HepG2 (cell line): Measurements from ENCODE around the gene VEGFA. TPM values are rescaled to one million over a fixed set of nuclear protein-coding genes. Genes with fewer than 3 reads are reported as not detected.
A peak's percentile ranks its signal among the peaks of the same experiment; 100 is the strongest.

Source experiments
- ARNTL ChIP-seq: sonication (generic); formaldehyde crosslinking; IDR thresholded peaks from 2 replicates; pipeline ENCODE4 v1.4.0; 2020; ENCODE audit warnings: mild to moderate bottlenecking, missing genetic modification reagents
- ATF1 ChIP-seq: IDR thresholded peaks from 2 replicates; pipeline ENCODE4 v1.6.1; 2016; ENCODE audit warnings: mild to moderate bottlenecking, control low read depth
- CBX2 ChIP-seq, 2 experiments: fragments of 200-600 bp in 1 of 2; sonication (generic); formaldehyde crosslinking in 1 of 2; IDR thresholded peaks; 2 replicates each; pipeline versions ENCODE4 v1.7.0 to v1.8.1; 2018 to 2022; ENCODE audit warnings: low read depth in 2 of 2, low read length in 1 of 2, mild to moderate bottlenecking in 1 of 2, missing genetic modification reagents in 1 of 2
- FOXC1 ChIP-seq: sonication (generic); formaldehyde crosslinking; IDR thresholded peaks from 2 replicates; pipeline ENCODE4 v1.8.0; 2022; ENCODE audit warnings: mild to moderate bottlenecking, missing genetic modification reagents, borderline replicate concordance
- HDAC6 ChIP-seq: fragments of 200-600 bp; sonication (generic); IDR thresholded peaks from 2 replicates; pipeline ENCODE4 v1.7.0; 2017; ENCODE audit warnings: mild to moderate bottlenecking, antibody characterized with exemption, low read length, low read depth
- HNRNPL ChIP-seq: fragments of 200-400 bp; formaldehyde crosslinking; IDR thresholded peaks from 2 replicates; pipeline ENCODE4 v1.6.1; 2017; ENCODE audit warnings: mild to moderate bottlenecking, low read depth, low read length
- PITX1 ChIP-seq: sonication (generic); formaldehyde crosslinking; IDR thresholded peaks from 2 replicates; pipeline ENCODE4 v1.5.1; 2020; ENCODE audit warnings: mild to moderate bottlenecking, missing genetic modification reagents
- RORA ChIP-seq: sonication (generic); formaldehyde crosslinking; IDR thresholded peaks from 2 replicates; pipeline ENCODE4 v1.5.0; 2020; ENCODE audit warnings: mild to moderate bottlenecking, missing genetic modification reagents, moderate library complexity
- SNAPC2 ChIP-seq: sonication (generic); formaldehyde crosslinking; IDR thresholded peaks from 2 replicates; pipeline ENCODE4 v1.8.1; 2022; ENCODE audit warnings: mild to moderate bottlenecking, missing genetic modification reagents
- ZNF501 ChIP-seq: sonication (generic); formaldehyde crosslinking; IDR thresholded peaks from 2 replicates; pipeline ENCODE4 v1.5.1; 2020; ENCODE audit warnings: mild to moderate bottlenecking, moderate library complexity, missing genetic modification reagents
- ZNF775 ChIP-seq: sonication (generic); formaldehyde crosslinking; IDR thresholded peaks from 2 replicates; pipeline ENCODE4 v1.4.0; 2020; ENCODE audit warnings: missing genetic modification reagents, mild to moderate bottlenecking, moderate library complexity, borderline replicate concordance
- ZNF792 ChIP-seq: IDR thresholded peaks from 2 replicates; pipeline ENCODE4 v1.6.1; 2016
- polyA plus RNA-seq, 8 experiments: library from polyadenylated mRNA; depleted of rRNA in 3 of 8; stranded (reverse) in 7 of 8; unstranded in 1 of 8; fragments of >200 nt; fragmentation: Illumina TruSeq in 4 of 8; extraction: Trizol in 4 of 8; gene quantifications; 2 replicates each; pipeline versions ENCODE4 v1.2.1 to v1.2.3, GENCODE V29; 2011 to 2016; ENCODE audit warnings: low read depth in 4 of 8, missing spikeins in 1 of 8, mixed read lengths in 1 of 8; ENCODE audit not compliant: insufficient read depth in 1 of 8
- total RNA-seq, 5 experiments: library from RNA; depleted of rRNA; stranded (reverse); fragments of >200 nt; fragmentation: Illumina TruSeq; extraction: Trizol; gene quantifications; 2 replicates each; pipeline ENCODE4 v1.2.3, GENCODE V29; 2016; ENCODE audit warnings: low read depth in 1 of 5
- TF ChIP-seq, protein P1 (sequence below): IDR thresholded peaks from 2 replicates; pipeline ENCODE4 v1.6.1; 2016
- TF ChIP-seq, protein P2 (sequence below): sonication (generic); formaldehyde crosslinking; IDR thresholded peaks from 2 replicates; pipeline ENCODE4 v1.5.0; 2020; ENCODE audit warnings: missing genetic modification reagents, mild to moderate bottlenecking, borderline replicate concordance
- TF ChIP-seq, protein P3 (sequence below): sonication (generic); formaldehyde crosslinking; IDR thresholded peaks from 2 replicates; pipeline ENCODE4 v1.8.0; 2022; ENCODE audit warnings: low read depth, missing genetic modification reagents
- TF ChIP-seq, protein P4 (sequence below): sonication (generic); formaldehyde crosslinking; conservative IDR thresholded peaks from 2 replicates; pipeline ENCODE4 v1.4.0; 2020; ENCODE audit warnings: missing genetic modification reagents
- TF ChIP-seq, protein P5 (sequence below): sonication (generic); formaldehyde crosslinking; conservative IDR thresholded peaks from 2 replicates; pipeline ENCODE4 v1.4.0; 2020; ENCODE audit warnings: missing genetic modification reagents
- TF ChIP-seq, protein P6 (sequence below): sonication (generic); formaldehyde crosslinking; IDR thresholded peaks from 2 replicates; pipeline ENCODE4 v1.4.0; 2020; ENCODE audit warnings: missing genetic modification reagents

Gene VEGFA
- total and polyA plus RNA-seq, 2 of the 13 experiments (the other 11 are each of a cell fraction or from before 2014, with no cell fraction given), result 68.1 to 629 TPM

DNA sequence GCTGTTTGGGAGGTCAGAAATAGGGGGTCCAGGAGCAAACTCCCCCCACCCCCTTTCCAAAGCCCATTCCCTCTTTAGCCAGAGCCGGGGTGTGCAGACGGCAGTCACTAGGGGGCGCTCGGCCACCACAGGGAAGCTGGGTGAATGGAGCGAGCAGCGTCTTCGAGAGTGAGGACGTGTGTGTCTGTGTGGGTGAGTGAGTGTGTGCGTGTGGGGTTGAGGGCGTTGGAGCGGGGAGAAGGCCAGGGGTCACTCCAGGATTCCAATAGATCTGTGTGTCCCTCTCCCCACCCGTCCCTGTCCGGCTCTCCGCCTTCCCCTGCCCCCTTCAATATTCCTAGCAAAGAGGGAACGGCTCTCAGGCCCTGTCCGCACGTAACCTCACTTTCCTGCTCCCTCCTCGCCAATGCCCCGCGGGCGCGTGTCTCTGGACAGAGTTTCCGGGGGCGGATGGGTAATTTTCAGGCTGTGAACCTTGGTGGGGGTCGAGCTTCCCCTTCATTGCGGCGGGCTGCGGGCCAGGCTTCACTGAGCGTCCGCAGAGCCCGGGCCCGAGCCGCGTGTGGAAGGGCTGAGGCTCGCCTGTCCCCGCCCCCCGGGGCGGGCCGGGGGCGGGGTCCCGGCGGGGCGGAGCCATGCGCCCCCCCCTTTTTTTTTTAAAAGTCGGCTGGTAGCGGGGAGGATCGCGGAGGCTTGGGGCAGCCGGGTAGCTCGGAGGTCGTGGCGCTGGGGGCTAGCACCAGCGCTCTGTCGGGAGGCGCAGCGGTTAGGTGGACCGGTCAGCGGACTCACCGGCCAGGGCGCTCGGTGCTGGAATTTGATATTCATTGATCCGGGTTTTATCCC lies at the start of gene VEGFA (continued):
- TF ChIP-seq, protein P1, sequence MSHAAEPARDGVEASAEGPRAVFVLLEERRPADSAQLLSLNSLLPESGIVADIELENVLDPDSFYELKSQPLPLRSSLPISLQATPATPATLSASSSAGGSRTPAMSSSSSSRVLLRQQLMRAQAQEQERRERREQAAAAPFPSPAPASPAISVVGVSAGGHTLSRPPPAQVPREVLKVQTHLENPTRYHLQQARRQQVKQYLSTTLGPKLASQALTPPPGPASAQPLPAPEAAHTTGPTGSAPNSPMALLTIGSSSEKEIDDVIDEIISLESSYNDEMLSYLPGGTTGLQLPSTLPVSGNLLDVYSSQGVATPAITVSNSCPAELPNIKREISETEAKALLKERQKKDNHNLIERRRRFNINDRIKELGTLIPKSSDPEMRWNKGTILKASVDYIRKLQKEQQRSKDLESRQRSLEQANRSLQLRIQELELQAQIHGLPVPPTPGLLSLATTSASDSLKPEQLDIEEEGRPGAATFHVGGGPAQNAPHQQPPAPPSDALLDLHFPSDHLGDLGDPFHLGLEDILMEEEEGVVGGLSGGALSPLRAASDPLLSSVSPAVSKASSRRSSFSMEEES (CRISPR knock-in tag), result peak; percentile 40; the same call in 1 of the 2 replicates
- no peak for TF ChIP-seq ATF1 (CRISPR knock-in tag)
- TF ChIP-seq PITX1 (CRISPR knock-in tag), result no peak; the same call in none of the 2 replicates
- TF ChIP-seq, protein P2, sequence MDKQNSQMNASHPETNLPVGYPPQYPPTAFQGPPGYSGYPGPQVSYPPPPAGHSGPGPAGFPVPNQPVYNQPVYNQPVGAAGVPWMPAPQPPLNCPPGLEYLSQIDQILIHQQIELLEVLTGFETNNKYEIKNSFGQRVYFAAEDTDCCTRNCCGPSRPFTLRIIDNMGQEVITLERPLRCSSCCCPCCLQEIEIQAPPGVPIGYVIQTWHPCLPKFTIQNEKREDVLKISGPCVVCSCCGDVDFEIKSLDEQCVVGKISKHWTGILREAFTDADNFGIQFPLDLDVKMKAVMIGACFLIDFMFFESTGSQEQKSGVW (CRISPR knock-in tag), result peak; percentile 87; the same call in 1 of the 2 replicates
- 0 out of 2 replicates have a peak, but pooled peaks have one; percentile 60 for TF ChIP-seq ZNF775
- TF ChIP-seq HDAC6, result no peak
- TF ChIP-seq, protein P3, sequence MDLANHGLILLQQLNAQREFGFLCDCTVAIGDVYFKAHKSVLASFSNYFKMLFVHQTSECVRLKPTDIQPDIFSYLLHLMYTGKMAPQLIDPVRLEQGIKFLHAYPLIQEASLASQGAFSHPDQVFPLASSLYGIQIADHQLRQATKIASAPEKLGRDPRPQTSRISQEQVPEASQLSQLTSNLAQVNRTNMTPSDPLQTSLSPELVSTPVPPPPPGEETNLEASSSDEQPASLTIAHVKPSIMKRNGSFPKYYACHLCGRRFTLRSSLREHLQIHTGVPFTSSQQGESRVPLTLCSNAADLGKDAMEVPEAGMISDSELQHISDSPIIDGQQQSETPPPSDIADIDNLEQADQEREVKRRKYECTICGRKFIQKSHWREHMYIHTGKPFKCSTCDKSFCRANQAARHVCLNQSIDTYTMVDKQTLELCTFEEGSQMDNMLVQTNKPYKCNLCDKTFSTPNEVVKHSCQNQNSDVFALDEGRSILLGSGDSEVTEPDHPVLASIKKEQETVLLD (CRISPR knock-in tag), result 0 out of 2 replicates have a peak, but pooled peaks have one; percentile 16
- no peak for TF ChIP-seq RORA (CRISPR knock-in tag)
- TF ChIP-seq ZNF501 (CRISPR knock-in tag), result peak; percentile 66
- peak; percentile 85 for TF ChIP-seq HNRNPL
- TF ChIP-seq, protein P4, sequence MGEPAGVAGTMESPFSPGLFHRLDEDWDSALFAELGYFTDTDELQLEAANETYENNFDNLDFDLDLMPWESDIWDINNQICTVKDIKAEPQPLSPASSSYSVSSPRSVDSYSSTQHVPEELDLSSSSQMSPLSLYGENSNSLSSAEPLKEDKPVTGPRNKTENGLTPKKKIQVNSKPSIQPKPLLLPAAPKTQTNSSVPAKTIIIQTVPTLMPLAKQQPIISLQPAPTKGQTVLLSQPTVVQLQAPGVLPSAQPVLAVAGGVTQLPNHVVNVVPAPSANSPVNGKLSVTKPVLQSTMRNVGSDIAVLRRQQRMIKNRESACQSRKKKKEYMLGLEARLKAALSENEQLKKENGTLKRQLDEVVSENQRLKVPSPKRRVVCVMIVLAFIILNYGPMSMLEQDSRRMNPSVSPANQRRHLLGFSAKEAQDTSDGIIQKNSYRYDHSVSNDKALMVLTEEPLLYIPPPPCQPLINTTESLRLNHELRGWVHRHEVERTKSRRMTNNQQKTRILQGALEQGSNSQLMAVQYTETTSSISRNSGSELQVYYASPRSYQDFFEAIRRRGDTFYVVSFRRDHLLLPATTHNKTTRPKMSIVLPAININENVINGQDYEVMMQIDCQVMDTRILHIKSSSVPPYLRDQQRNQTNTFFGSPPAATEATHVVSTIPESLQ, result 0 out of 2 replicates have a peak, but pooled peaks have one; percentile 78
- TF ChIP-seq, protein P5, sequence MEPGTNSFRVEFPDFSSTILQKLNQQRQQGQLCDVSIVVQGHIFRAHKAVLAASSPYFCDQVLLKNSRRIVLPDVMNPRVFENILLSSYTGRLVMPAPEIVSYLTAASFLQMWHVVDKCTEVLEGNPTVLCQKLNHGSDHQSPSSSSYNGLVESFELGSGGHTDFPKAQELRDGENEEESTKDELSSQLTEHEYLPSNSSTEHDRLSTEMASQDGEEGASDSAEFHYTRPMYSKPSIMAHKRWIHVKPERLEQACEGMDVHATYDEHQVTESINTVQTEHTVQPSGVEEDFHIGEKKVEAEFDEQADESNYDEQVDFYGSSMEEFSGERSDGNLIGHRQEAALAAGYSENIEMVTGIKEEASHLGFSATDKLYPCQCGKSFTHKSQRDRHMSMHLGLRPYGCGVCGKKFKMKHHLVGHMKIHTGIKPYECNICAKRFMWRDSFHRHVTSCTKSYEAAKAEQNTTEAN (CRISPR knock-in tag), result no peak; the same call in 1 of the 2 replicates
- no peak for TF ChIP-seq CBX2 (IDR thresholded peaks at IDR 0.05; ENCODE audit: low read depth, low read length)
- TF ChIP-seq CBX2 (CRISPR knock-in tag; IDR thresholded peaks at IDR 0.05; ENCODE audit: low read depth), result no peak
- TF ChIP-seq, protein P6, sequence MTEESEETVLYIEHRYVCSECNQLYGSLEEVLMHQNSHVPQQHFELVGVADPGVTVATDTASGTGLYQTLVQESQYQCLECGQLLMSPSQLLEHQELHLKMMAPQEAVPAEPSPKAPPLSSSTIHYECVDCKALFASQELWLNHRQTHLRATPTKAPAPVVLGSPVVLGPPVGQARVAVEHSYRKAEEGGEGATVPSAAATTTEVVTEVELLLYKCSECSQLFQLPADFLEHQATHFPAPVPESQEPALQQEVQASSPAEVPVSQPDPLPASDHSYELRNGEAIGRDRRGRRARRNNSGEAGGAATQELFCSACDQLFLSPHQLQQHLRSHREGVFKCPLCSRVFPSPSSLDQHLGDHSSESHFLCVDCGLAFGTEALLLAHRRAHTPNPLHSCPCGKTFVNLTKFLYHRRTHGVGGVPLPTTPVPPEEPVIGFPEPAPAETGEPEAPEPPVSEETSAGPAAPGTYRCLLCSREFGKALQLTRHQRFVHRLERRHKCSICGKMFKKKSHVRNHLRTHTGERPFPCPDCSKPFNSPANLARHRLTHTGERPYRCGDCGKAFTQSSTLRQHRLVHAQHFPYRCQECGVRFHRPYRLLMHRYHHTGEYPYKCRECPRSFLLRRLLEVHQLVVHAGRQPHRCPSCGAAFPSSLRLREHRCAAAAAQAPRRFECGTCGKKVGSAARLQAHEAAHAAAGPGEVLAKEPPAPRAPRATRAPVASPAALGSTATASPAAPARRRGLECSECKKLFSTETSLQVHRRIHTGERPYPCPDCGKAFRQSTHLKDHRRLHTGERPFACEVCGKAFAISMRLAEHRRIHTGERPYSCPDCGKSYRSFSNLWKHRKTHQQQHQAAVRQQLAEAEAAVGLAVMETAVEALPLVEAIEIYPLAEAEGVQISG (CRISPR knock-in tag), result peak; percentile 80
- TF ChIP-seq FOXC1, result peak; percentile 83
- no peak for TF ChIP-seq SNAPC2 (CRISPR knock-in tag)
- peak; percentile 81 for TF ChIP-seq ARNTL (CRISPR knock-in tag)
- TF ChIP-seq ZNF792 (CRISPR knock-in tag), result peak; percentile 70
